ENCODE results near the gene P2RX4. TPM values are rescaled to one million over a fixed set of nuclear protein-coding genes. Genes with fewer than 3 reads are reported as not detected.

The P2RX4 gene
- total and polyA plus RNA-seq, 2 donors (not counting 1 experiment from before 2014, with no cell fraction given): 30.4 to 31.9 TPM

- peak overlapping the region; percentile 40 for H3K4me3 Mint-ChIP-seq
- peaks cover 0 to 12% of the 10 kb centered on the region in 2 experiments for H3K36me3 ChIP-seq (replicated peaks in 1 of 2; ENCODE audit: control extremely low read depth in 1 of 2, control insufficient read depth in 1 of 2, extremely low read depth in 1 of 2, insufficient read depth in 2 of 2, low read length in 1 of 2)
- ATAC-seq (ENCODE audit: low read depth): peak; percentile 51
- H4K20me1 ChIP-seq (ENCODE audit: control insufficient read depth, insufficient read depth, low read length, poor library complexity, severe bottlenecking): no peaks in the 10 kb centered on the region
- peak overlapping the region; percentile 40 to 68 for H3K27ac ChIP-seq (ENCODE audit: low read length in 2 of 2)
- H3K79me2 ChIP-seq (ENCODE audit: control insufficient read depth, insufficient read depth, low read length): no peaks in the 10 kb centered on the region
- peak; percentile 52 for DNase-seq
- H3K4me1 ChIP-seq (ENCODE audit: control insufficient read depth in 2 of 2, insufficient read depth in 2 of 2, low read length in 2 of 2): peaks cover 17 to 31% of the 10 kb centered on the region in 2 donors
- H3K27me3 Mint-ChIP-seq: no peaks in the 10 kb centered on the region
- intact Hi-C loops (cut with micrococcal nuclease): loop anchor here (2.0 kb wide), 1 partner anchor 113 kb away; no protein-coding TSS in a partner anchor
- WGBS (ENCODE audit: insufficient coverage): 59% methylated on average over 12 of the region's 19 CpGs
- peak overlapping the region; percentile 58 for H3K4me2 ChIP-seq (replicated peaks; ENCODE audit: low read depth, low read length, poor library complexity, severe bottlenecking)
- H3K27me3 ChIP-seq (replicated peaks in 1 of 4; ENCODE audit: control extremely low read depth in 1 of 4, control insufficient read depth in 3 of 4, insufficient read depth in 4 of 4, low read length in 3 of 4): no peaks in the 10 kb centered on the region
- ChIA-PET POLR2A (interaction anchor here (1.0 kb wide), 1 partner anchor 9 kb away, joined by 6 read pairs; no protein-coding TSS in a partner anchor), CTCF (interaction anchor here (0.5 to 1.9 kb wide), 3 partner anchors 66 to 641 kb away, joined by 3 to 5 read pairs (median 3); no protein-coding TSS in a partner anchor)
- H3K27ac Mint-ChIP-seq: peak overlapping the region; percentile 81
- H3K9me3 ChIP-seq (ENCODE audit: control extremely low read depth in 1 of 3, control insufficient read depth in 2 of 3, insufficient read depth in 1 of 3, low read length in 2 of 3): no peaks in the 10 kb centered on the region
- no peak overlapping the region for H3K4me3 ChIP-seq (ENCODE audit: control extremely low read depth in 1 of 5, extremely low read depth in 1 of 5, insufficient read depth in 1 of 5, low read depth in 2 of 5, low read length in 4 of 5)
- H3K9me3 Mint-ChIP-seq (ENCODE audit: insufficient read depth): no peaks in the 10 kb centered on the region
- TF ChIP-seq CTCF (IDR thresholded peaks at IDR 0.05) (peak; percentile 26), EZH2 (IDR thresholded peaks at IDR 0.05; ENCODE audit: borderline replicate concordance, insufficient read depth, low read depth, low read length, poor library complexity, severe bottlenecking) (no peak)
- peak overlapping the region; percentile 26 for H3K9ac ChIP-seq (ENCODE audit: low read length)
- peaks cover 30% of the 10 kb centered on the region for H3K4me1 Mint-ChIP-seq
- peak overlapping the region; percentile 70 for H2AFZ ChIP-seq (ENCODE audit: insufficient read depth, low read depth, low read length, poor library complexity, severe bottlenecking)
These were observed 13.7 kb downstream of the P2RX4 start for GRCh38 chr12:121223292-121224285.

All from B cell (primary cell).